HG02642 (cell line): ENCODE results near the gene DOK4.

Source experiments
- ATAC-seq: cut with Tn5 transposase; IDR thresholded peaks from one replicate; pipeline ENCODE4 v1.9.1; 2021; ENCODE audit warnings: mild to moderate bottlenecking; ENCODE audit not compliant: unreplicated experiment, poor library complexity

The DOK4 gene

GRCh38 chr16:57522960-57523359 lies 36.7 kb upstream of the DOK4 start:
- no peak for ATAC-seq

- peak; percentile 77 for ATAC-seq
Observed at GRCh38 chr16:57519796-57520360, 33.6 kb upstream of the DOK4 start.

- no peak for ATAC-seq
Observed at GRCh38 chr16:57518922-57519321, 32.6 kb upstream of the DOK4 start.

GRCh38 chr16:57518520-57518919 lies 32.2 kb upstream of the DOK4 start:
- ATAC-seq: no peak

GRCh38 chr16:57517397-57518367 lies 31.4 kb upstream of the DOK4 start:
- no peak for ATAC-seq

GRCh38 chr16:57516773-57517172 lies 30.5 kb upstream of the DOK4 start:
- ATAC-seq: no peak

- ATAC-seq: no peak
Observed at GRCh38 chr16:57516176-57516725, 30.0 kb upstream of the DOK4 start.

- no peak for ATAC-seq
Observed at GRCh38 chr16:57514791-57515600, 28.7 kb upstream of the DOK4 start.

- no peak for ATAC-seq
Observed at GRCh38 chr16:57514371-57514770, 28.1 kb upstream of the DOK4 start.

GRCh38 chr16:57513371-57514102 lies 27.2 kb upstream of the DOK4 start:
- ATAC-seq: no peak

GRCh38 chr16:57512296-57513001 lies 26.2 kb upstream of the DOK4 start:
- no peak for ATAC-seq

- no peak for ATAC-seq
Observed at GRCh38 chr16:57510016-57510871, 24.0 kb upstream of the DOK4 start.

GRCh38 chr16:57509231-57509923 lies 23.1 kb upstream of the DOK4 start:
- ATAC-seq: no peak

- ATAC-seq: no peak
Observed at GRCh38 chr16:57508035-57508425, 21.7 kb upstream of the DOK4 start.

GRCh38 chr16:57507136-57508034 lies 21.1 kb upstream of the DOK4 start:
- ATAC-seq: no peak

GRCh38 chr16:57505169-57505568 lies 18.9 kb upstream of the DOK4 start:
- ATAC-seq: no peak

- ATAC-seq: no peak
Observed at GRCh38 chr16:57504491-57504890, 18.2 kb upstream of the DOK4 start.
